ENCODE results near the gene USP10.

- no peak for TF ChIP-seq CTCF (conservative IDR thresholded peaks at IDR 0.05; ENCODE audit: low read depth, low read length)
- no peak for TF ChIP-seq EZH2 (IDR thresholded peaks at IDR 0.05; ENCODE audit: low read length, unreplicated experiment)
These were observed 20.4 kb downstream of the USP10 start for GRCh38 chr16:84720177-84720579.

Measured in PC-3 (cell line).